WERI-Rb-1 (cell line): Measurements from ENCODE around the gene CUEDC1.

Experiments
- DNase-seq: peaks from one replicate; pipeline ENCODE4 v3.0.0-alpha.2; 2020
- H3K27ac ChIP-seq: fragments of 250-450 bp; sonication (Bioruptor Pico); 2 replicates; pipeline ENCODE4 v1.5.1; 2020; ENCODE audit warnings: mild to moderate bottlenecking, moderate library complexity
- H3K27me3 ChIP-seq: fragments of 250-450 bp; sonication (Bioruptor Pico); 2 replicates; pipeline ENCODE4 v1.5.1; 2021; ENCODE audit warnings: mild to moderate bottlenecking, low read depth, moderate library complexity; ENCODE audit not compliant: insufficient read depth, severe bottlenecking
- H3K36me3 ChIP-seq: fragments of 250-450 bp; sonication (Bioruptor Pico); 2 replicates; pipeline ENCODE4 v1.5.1; 2020; ENCODE audit warnings: mild to moderate bottlenecking, moderate library complexity
- H3K4me3 ChIP-seq: 2 replicates; pipeline ENCODE4 v1.5.1; 2011; ENCODE audit warnings: low read depth, mild to moderate bottlenecking, control low read depth, low read length
- H3K9me3 ChIP-seq: fragments of 250-450 bp; sonication (Bioruptor Pico); 2 replicates; pipeline ENCODE4 v1.5.1; 2021; ENCODE audit warnings: mild to moderate bottlenecking, moderate library complexity; ENCODE audit not compliant: severe bottlenecking
- TF ChIP-seq, protein P1 (sequence below): IDR thresholded peaks from 2 replicates; pipeline ENCODE4 v1.5.1; 2011; ENCODE audit warnings: low read depth, mild to moderate bottlenecking, control low read depth, inconsistent platforms, low read length

The CUEDC1 gene

DNA sequence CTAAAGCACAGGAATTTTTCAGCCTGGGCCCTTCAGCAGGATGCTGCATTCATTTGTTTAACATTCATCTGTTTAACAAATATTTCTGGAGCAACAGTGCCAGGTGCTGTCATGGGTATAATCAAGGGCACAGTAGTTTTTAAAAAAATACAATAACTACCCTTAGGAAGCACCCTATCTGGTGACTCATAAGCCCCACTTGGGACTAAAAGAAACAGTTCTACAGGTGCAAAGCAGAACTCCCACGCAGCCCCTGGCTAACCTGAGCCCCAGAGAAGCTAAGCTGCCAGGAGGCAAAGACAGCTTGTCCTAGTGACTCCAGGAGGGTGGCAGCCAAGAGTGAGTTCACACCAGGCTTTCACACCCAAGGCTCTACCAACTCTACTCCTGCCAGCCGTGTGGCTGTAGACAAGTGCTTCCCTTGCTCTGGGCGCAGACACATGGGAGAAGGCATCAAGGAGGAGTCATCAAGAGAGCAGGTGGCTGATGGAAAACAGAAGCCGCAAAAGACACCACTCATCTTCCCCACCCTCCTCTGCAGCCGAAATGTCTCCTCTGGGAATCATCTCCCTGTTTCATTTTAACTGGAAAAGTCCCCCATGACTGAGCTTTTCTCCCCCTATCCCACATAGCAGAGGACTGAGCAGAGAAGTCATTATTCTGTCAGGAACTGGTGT is 14.4 kb downstream of the CUEDC1 start:
- no peaks in the 10 kb centered on the region for H3K9me3 ChIP-seq
- no peaks in the 10 kb centered on the region for H3K27me3 ChIP-seq
- TF ChIP-seq, protein P1, sequence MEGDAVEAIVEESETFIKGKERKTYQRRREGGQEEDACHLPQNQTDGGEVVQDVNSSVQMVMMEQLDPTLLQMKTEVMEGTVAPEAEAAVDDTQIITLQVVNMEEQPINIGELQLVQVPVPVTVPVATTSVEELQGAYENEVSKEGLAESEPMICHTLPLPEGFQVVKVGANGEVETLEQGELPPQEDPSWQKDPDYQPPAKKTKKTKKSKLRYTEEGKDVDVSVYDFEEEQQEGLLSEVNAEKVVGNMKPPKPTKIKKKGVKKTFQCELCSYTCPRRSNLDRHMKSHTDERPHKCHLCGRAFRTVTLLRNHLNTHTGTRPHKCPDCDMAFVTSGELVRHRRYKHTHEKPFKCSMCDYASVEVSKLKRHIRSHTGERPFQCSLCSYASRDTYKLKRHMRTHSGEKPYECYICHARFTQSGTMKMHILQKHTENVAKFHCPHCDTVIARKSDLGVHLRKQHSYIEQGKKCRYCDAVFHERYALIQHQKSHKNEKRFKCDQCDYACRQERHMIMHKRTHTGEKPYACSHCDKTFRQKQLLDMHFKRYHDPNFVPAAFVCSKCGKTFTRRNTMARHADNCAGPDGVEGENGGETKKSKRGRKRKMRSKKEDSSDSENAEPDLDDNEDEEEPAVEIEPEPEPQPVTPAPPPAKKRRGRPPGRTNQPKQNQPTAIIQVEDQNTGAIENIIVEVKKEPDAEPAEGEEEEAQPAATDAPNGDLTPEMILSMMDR = no peak
- no peaks in the 10 kb centered on the region for H3K36me3 ChIP-seq
- no peak overlapping the region for H3K4me3 ChIP-seq
- peak; percentile 44 for DNase-seq
- H3K27ac ChIP-seq = no peak overlapping the region

DNA sequence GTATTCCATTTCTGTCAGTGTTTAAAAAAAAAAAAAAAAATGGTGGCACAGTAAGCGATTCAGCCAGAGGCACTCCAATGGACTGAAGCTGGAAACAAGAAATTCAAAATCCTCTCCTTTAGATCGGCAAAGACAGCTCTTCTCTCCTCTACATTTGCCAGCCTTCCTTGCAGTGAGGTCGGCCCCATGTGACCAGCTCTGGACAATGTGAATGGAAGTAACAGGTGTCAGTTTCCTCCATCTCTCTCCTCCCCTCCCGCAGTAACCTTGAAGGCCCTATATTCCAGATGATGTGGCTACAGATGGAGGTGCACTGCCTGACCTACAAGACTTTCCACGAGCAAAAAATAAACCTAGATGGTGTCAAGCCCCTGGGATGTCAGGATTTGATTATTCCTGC is 15.0 kb downstream of the CUEDC1 start:
- Histone ChIP-seq H3K27me3 (no peaks in the 10 kb centered on the region), H3K4me3 (no peak overlapping the region), H3K9me3 (no peaks in the 10 kb centered on the region), H3K27ac (no peak overlapping the region), H3K36me3 (no peaks in the 10 kb centered on the region)
- TF ChIP-seq, protein P1 = no peak
- DNase-seq = peak; percentile 53

DNA sequence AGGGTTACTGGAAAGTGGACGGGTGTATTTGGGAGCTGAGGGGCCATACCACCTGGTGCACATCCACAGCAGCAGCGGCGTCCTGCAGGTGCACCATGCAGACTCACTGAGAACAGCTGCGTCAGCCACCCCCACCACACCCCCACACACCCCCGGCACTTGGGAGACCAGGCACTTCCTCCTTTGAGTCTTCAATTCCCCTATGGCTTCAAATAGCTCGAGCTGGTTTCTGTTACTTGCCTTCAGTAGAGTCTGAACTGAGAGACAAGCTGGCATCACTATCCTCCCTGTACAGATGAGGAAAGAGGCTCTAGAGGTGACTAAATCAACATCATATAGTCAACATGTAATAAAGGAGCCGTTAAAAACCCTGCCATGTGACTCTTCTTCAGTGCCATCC is 15.4 kb downstream of the CUEDC1 start:
- no peaks in the 10 kb centered on the region for H3K9me3 ChIP-seq
- DNase-seq = no peak
- H3K27ac ChIP-seq = peak overlapping the region; percentile 9; the same call in 1 of the 2 replicates
- H3K36me3 ChIP-seq = no peaks in the 10 kb centered on the region
- H3K4me3 ChIP-seq = no peak overlapping the region
- no peaks in the 10 kb centered on the region for H3K27me3 ChIP-seq
- TF ChIP-seq, protein P1 = no peak

DNA sequence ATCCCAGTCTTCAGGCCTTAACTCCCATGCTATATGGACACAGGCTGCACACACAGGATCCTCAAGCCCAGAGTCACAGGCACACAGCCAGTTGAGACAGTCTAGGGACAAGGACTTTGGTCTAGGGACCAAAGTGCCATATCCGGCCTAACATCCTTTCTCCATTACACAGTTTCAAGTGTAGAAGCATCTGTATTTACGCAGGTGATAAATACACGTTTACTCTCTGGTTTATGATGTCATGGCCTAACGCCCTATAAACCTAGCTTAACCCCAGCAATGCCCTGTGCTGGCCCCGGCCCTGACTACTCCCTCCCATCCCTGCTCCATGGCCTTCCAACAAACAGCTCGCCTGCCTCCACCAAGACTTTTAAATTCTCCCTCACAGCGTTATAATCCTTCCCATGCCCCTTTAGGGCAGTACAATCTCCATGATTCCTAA is 17.1 kb downstream of the CUEDC1 start:
- Histone ChIP-seq H3K27me3 (no peaks in the 10 kb centered on the region), H3K36me3 (no peaks in the 10 kb centered on the region), H3K27ac (peak overlapping the region; percentile 91), H3K9me3 (no peaks in the 10 kb centered on the region), H3K4me3 (no peak overlapping the region)
- TF ChIP-seq, protein P1 = no peak
- peak; percentile 67 for DNase-seq

DNA sequence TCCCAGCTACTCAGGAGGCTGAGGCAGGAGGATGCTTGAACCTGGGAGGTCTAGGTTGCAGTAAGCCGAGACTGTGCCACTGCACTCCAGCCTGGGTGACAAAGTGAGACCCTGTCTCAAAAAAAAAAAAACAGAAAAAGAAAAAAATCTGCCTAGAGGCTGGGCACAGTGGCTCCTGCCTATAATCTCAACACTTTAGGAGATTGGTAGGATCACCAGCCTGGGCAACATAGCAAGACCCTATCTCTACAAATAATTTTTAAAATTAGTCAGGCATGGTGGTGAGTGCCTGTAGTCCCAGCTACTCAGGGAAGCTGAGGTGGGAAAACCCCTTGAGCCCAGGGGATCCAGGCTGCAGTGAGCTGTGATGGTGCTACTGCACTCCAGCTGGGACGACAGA is 17.7 kb downstream of the CUEDC1 start:
- DNase-seq = no peak
- TF ChIP-seq, protein P1 = no peak
- no peak overlapping the region for H3K4me3 ChIP-seq
- H3K27me3 ChIP-seq = no peaks in the 10 kb centered on the region
- no peaks in the 10 kb centered on the region for H3K36me3 ChIP-seq
- peak overlapping the region; percentile 91 for H3K27ac ChIP-seq
- H3K9me3 ChIP-seq = no peaks in the 10 kb centered on the region
